ENCODE results near the gene NR1H3.
"Not testable (repeated sequence)": the region's sequence is repeated elsewhere in the genome, so short reads cannot be mapped to it uniquely, and the experiment has no call there.

Gene NR1H3

DNA sequence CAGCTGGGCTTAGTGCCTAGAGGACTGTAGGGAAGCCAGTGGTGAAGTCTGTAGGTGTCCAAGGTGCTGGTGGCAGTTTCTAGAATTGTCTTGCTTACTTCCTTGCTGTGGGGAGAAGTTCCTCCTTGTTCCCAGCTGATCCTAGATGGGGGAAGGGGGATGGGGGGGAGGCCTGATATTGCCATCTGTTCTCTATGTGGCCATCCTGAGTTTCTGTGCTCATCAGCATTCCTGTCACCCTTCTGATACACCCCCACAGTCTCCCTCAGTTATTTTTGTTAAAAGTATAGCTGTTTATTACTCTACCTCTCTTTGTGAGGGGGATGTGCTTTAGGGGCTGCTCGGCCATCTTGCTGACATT, 48.7 kb downstream of the NR1H3 start:
- peak in 1 of 2 experiments; percentile 14 for DNase-seq (ENCODE audit: low read depth in 1 of 2, low spot score in 1 of 2)
- no peak for TF ChIP-seq JUND (IDR thresholded peaks at IDR 0.05; ENCODE audit: low read depth)
- in situ Hi-C loops (cut with HindIII; ENCODE audit: low pct_unique_long_range_greater_than_20kb, low sequenced_read_pairs) = no loop called here

DNA sequence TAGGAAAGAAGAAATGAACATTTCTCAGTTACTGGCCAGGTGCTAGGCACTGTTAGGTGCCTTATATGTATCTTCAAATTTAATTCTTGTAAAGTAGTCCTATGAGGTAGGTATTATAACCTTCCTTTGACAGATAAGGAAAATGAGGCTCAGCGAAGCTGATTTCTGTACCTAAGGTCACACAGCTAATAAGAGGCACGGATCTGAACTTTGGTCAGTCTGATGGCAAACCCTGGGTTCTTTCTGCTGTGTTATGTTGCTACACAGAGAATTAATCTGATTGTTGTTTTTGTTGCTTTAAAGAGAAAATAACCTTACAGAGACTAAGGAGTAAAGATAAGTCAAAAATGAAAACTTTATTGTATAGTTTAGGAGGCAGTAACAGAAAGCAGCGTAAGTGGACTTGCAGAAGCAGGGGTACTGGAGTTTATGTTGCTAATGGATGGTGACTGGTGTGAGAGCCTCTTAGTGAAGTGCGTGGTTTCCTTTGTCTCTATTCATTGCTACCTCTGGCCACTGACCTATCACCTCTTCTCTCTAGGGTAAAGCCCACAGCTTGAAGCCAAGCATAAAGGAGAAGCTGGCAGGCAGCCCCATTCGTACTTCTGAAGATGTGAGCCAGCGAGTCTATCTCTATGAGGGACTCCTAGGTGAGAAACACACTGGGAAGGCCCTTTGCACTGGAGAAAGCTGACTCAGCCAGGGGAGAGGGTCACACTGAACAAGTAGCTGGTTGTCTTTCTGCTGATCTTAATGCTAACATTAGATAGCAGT, 50.4 kb downstream of the NR1H3 start:
- no peak for DNase-seq (ENCODE audit: low read depth in 1 of 2, low spot score in 1 of 2)
- TF ChIP-seq JUND (IDR thresholded peaks at IDR 0.05; ENCODE audit: low read depth) = no peak
- in situ Hi-C loops (cut with HindIII; ENCODE audit: low pct_unique_long_range_greater_than_20kb, low sequenced_read_pairs) = no loop called here

DNA sequence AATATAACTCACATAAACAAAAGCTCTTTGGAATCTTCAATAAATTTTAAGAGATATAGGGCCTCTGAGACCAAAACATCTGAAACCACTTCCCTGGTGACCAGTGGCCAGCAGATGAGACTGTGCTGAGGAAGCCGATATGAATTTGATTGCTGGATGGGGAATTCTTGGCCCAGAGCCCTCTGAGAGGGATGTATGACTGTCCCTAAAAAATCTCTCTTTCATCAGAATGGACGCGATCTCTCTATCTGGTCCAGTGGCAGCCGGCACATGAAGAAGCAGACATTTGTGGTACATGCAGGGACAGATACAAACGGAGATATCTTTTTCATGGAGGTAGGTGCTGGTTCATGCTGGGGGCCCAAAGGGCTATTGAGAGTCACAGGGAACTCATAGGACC, 57.2 kb downstream of the NR1H3 start:
- in situ Hi-C loops (cut with HindIII; ENCODE audit: low pct_unique_long_range_greater_than_20kb, low sequenced_read_pairs) = no loop called here
- DNase-seq (ENCODE audit: low read depth in 1 of 2, low spot score in 1 of 2) = no peak
- TF ChIP-seq JUND (IDR thresholded peaks at IDR 0.05; ENCODE audit: low read depth) = no peak

DNA sequence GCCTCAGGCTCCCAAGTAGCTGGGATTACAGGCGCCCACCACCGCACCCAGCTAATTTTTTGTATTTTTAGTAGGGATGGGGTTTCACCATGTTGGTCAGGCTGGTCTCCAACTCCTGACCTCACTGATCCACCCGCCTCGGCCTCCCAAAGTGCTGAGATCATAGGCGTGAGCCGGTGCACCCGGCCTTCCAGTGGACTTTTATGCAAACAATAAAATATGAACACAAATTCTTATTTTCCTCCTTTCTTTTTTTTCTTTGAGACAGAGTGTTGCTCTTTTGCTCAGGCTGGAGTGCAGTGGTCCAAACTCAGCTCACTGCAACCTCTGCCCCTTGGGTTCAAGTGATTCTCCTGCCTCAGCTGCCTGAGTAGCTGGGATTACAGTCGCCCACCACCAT, 58.7 kb downstream of the NR1H3 start:
- in situ Hi-C loops (cut with HindIII; ENCODE audit: low pct_unique_long_range_greater_than_20kb, low sequenced_read_pairs); DNase-seq (ENCODE audit: low read depth in 1 of 2, low spot score in 1 of 2): not testable (repeated sequence)

DNA sequence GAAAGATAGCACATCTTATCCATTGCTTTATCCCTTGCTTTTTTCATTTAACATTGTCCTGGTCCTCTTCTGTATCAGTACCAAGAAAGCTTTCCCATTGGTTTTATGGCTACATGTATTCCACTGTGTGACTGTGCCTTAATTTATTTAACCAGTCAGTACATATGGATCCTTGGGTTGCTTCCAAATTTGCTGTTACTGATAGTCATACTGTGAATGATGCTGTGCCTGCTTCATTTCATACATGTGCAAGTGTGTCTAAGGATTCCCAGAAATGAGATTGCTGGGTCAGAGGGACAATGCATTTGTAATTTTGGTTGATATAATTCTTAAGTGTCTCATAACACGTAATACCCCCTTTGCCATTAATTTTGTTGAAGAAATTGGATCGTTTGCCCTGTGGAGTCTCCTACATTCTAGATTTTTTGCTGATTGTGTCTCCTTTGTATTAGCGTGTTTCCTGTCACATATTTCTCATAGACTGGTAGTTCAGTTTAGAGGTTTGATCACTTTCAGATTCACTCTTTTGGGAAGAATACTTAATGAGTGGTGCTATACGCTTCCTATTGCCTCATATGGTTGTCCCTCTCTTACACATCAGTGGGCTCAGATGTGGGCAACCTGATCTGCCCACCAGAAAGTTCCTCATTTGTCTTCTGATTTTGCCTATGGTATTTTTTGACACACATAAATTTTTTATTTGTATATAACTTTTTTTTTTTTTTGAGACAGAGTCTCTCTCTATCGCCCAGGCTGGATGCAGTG, 59.5 kb downstream of the NR1H3 start:
- DNase-seq (ENCODE audit: low read depth in 1 of 2, low spot score in 1 of 2) = no peak
- in situ Hi-C loops (cut with HindIII; ENCODE audit: low pct_unique_long_range_greater_than_20kb, low sequenced_read_pairs) = no loop called here
- no peak for TF ChIP-seq JUND (IDR thresholded peaks at IDR 0.05; ENCODE audit: low read depth)

DNA sequence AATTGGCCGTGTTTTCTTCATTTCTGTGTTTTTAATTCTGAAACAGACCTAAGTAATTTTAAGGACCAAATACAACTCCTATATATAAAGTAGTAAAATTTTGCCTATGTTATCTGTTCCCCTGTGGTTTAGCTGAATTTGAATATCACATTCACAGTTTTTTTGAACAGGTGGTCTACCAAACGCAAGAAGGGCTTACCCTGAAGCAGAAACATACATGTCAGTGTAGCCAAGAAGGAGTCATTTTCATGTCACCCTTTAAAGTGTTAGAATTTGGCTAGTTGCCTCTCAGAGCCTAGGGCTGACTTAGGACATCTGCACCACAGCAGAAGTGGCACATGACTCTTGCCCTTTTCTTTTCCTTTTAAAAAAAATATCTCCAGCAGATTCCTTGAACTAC, 60.4 kb downstream of the NR1H3 start:
- TF ChIP-seq JUND (IDR thresholded peaks at IDR 0.05; ENCODE audit: low read depth) = no peak
- in situ Hi-C loops (cut with HindIII; ENCODE audit: low pct_unique_long_range_greater_than_20kb, low sequenced_read_pairs) = no loop called here
- DNase-seq (ENCODE audit: low read depth in 1 of 2, low spot score in 1 of 2) = no peak

All from T47D (cell line).